HG03135 (cell line): ENCODE data around the gene SP3.

ENCODE experiments used
- ATAC-seq: cut with Tn5 transposase; IDR thresholded peaks from one replicate; pipeline ENCODE4 v1.9.1; 2021; ENCODE audit warnings: mild to moderate bottlenecking, moderate library complexity; ENCODE audit not compliant: unreplicated experiment

The SP3 gene

DNA sequence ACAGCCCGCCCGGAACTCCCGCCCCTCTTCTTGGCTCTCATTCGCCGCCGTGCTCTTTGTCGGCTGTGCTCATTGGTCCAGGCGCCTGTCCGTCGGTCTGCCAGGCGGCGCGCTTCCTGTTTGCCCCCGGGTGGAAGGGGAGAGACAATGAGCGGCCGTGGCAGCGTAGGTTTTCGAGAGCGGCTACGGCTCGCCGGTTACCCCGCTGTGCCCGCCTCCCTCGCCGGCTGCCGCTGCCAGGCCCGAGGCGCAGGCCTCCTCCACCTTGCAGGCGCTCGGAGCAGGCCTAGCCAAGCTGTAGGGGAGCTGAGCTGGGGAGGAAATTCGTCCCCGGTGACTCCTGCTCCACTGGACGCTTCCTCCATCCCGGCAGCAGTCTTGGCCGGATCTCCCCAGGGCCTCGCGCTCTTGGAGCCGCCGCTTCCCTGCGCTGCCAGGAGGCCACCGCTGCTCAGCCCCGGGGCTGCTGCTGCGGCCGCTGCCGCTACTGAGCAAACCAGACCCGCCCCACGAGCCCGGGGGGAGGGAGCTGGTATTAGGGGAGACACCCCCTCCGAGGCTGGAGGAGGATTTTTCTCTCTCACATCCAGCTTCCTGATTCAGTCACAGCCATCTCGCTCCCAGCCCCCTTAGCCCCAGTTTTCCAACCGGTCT, at the start of gene SP3:
Gene SP3, minus strand, starts transcription at position 2 of the 654 bp plus-strand sequence. CDS start 202 bp downstream, outside the sequence.
- peak; percentile 67 for ATAC-seq

DNA sequence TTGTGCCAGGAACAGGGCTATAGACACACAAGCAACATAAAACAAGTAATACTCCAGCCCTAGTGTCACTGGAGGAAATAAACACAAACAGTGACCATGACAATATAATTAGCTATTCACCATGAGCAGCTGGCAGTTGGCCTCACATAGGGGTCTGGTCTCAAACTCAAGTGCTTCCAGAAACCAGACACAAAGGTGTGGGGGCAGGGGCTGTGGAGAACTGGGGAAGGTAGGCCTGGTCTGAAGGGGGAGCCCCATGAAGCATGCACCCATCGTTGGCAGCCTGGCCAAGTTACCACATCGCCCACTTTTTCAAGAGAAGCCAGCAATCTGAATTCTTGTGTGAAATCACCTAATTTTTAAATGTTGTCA, 49.5 kb upstream of the SP3 start:
- no peak for ATAC-seq

- no peak for ATAC-seq
Measured at GRCh38 chr2:174014011-174014698, 49.0 kb upstream of the SP3 start.

DNA sequence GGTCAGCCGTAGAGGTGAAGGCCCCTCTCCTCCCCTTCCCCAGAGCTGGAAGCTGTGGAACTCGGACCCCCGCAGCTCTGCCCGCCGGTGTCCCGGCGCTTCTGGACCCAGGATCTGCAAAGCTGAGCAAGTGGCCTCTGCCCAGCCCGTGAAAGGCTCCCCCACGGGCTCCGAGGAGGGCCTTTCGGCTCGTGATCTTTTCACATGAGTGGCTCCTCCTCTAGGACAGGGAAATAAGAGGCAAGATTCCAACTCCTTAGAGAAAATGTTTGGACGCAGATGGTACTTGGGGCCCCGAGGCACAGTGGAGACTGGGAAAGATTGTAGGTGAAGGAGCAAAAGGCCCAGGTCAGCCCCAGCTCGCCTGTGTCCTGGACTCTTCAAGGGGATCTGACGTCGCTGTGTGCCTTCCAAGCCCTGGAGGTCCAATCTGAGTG, 48.2 kb upstream of the SP3 start:
- ATAC-seq: no peak

GRCh38 chr2:174012347-174013314, 47.5 kb upstream of the SP3 start:
- peak; percentile 46 for ATAC-seq

GRCh38 chr2:174011796-174012195, 46.6 kb upstream of the SP3 start:
- no peak for ATAC-seq

- ATAC-seq: no peak
Measured at GRCh38 chr2:174011173-174011572, 46.0 kb upstream of the SP3 start.

DNA sequence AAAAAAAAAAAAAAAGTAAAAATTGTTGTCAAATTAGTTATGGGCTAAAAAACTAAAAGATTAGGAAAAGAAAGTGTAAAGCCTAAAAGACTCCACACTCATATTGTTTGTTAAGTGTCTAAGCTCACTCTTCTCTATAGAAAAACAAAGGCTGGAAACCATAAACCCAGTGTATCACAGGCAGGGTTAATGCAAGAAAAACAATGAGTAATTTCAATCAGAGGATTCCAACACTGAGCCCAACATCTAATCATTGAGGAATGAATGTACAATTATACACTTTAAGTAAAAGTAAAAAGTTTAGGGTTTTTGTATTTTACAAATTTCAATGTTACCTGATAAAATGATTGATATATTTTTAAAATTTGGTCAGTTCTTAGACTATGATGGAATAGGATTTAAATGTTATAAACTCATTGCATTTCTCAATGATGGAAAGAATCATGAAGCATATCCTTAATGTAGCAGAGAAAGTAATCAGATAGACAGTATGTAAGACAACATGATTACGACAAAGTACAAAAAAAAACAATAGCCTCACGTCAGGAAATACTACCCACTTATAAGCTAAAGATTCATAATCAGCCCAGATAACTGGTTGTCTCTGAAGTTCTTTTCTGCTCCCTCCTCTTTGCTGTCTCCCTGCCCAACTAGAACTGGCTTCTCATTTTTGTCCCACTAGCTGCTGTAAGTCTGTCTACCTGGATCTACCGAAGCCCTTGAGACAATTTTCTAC, 44.5 kb upstream of the SP3 start:
- ATAC-seq: no peak

- ATAC-seq: no peak
Measured at GRCh38 chr2:174008720-174009119, 43.5 kb upstream of the SP3 start.

- ATAC-seq: no peak
Measured at GRCh38 chr2:174007010-174007409, 41.8 kb upstream of the SP3 start.

GRCh38 chr2:174005801-174006419, 40.7 kb upstream of the SP3 start:
- no peak for ATAC-seq

GRCh38 chr2:174004905-174005605, 39.9 kb upstream of the SP3 start:
- peak; percentile 66 for ATAC-seq

- ATAC-seq: no peak
Measured at GRCh38 chr2:174003720-174004695, 38.8 kb upstream of the SP3 start.

DNA sequence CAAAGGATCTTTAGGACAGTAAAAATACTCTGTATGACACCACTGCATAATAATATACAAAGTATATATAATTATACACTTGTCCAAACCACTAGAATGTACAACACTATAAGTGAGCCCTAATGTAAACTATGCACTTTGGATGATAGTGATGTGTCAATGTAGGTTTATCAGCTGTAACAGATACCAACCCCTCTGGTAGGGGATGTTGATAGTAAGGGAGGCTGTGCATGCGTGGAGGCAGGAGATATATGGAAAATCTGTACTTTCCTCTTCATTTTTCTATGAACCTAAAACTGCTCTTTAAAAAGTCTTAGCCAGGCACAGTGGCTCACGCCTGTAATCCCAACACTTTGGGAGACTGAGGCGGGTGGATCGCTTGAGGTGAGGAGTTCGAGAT, 37.5 kb upstream of the SP3 start:
- ATAC-seq: no peak

GRCh38 chr2:174001107-174001506, 35.9 kb upstream of the SP3 start:
- no peak for ATAC-seq

GRCh38 chr2:173999724-174000123, 34.6 kb upstream of the SP3 start:
- ATAC-seq: no peak

GRCh38 chr2:173999272-173999671, 34.1 kb upstream of the SP3 start:
- ATAC-seq: no peak

- no peak for ATAC-seq
Measured at GRCh38 chr2:173998386-173998785, 33.2 kb upstream of the SP3 start.

GRCh38 chr2:173997753-173998152, 32.6 kb upstream of the SP3 start:
- ATAC-seq: no peak
